GM18870 (cell line): ENCODE results near the gene DQX1.

Source experiments
- ATAC-seq: cut with Tn5 transposase; IDR thresholded peaks from one replicate; pipeline ENCODE4 v1.9.1; 2021; ENCODE audit warnings: moderate library complexity; ENCODE audit not compliant: unreplicated experiment

DQX1 gene

DNA sequence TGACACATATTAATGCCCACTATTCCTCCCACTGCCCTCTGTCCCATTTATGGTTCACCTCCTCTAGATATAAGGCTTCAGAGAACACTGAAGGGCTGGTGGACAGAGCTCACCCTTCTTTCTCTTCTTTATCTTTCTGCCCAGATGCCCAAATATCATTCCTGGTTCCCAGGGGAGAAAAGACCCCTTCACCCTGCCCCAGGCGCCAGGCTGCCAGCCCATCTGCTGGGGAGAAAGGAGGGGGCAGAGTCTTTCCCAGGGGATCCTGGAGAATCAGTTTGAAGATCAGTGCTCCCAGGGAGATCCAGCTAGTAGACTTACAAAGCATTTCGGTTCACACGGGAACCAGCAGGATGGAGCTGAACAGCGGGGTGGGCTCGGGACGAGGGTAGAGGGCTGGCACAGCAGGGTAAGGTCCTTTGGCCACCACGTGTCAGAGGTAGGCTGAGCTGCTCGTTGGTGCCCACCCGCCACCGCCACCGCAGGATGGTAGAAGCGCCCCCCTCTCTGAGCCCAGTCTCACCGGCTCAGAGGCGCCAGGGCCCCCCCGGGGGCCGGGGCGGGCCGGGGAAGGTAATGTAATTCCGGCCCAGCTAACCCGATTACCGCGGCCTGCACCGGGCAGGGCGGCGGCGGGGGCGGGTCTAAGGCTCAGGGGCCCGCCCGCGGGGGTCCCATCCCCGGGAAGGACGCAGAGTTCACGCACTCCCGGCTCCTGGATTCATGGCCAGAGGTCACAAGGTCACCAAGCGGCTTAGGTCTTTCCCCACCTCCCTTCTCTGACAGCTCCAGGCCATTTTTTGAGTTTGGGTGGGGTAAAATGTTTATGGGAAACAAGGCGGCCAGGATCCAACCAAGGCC is 13.1 kb downstream of the DQX1 start:
- no peak for ATAC-seq

DNA sequence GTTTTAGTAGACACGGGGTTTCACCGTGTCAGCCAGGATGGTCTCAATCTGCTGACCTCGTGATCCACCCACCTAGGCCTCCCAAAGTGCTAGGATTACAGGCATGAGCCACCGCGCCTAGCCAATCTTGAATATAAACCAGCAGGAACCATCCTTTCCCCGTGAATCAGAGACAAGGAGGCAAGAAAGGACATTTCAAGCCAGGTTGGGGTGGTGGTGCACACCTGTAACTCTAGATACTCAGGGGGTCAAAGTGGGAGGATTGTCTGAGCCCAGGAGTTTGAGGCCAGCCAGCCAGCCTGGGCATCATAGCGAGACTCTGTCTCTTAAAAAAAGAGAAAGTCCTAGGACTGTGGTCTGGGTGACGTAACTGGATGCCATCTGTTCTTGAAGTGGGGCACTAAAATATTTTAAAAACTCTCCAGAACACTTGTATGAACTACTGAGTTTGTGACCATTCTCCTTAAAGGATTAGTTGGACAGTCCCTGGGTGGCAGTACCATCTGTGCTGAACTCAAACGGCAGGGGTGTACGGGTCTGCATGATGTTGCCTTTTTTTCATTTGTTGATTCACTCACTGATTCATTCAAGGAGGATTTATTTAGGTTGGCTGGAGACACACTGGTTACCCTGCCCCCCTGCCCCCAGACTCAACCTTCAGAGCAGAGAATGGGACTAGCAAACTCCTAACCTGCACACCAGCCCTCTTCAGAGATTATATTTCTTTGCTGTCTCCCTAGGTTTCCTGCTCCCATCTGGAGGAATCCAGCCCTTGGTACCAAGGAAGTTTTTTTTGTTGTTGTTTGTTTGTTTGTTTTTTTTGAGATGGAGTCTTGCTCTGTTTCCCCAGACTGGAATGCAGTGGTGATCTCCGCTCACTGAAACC is 14.7 kb downstream of the DQX1 start:
- ATAC-seq, result no peak

DNA sequence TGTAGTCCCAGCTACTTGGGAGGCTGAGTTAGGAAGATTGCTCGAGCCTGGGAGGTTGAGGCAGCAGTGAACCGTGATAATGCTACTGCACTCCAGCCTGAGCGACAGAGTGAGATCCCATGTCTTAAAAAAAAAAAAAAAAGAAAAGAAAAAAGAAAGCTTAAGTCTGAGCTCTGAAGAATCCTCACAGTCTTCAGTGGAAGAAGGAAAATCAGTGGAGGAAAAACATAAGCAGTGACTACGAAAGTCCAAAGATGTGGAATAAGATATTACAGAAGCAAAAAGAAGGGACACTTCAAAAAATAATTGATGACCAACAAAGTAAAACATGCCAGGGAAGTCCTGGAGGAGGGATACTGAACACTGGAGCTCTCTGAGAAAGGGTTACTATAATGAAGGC is 15.8 kb downstream of the DQX1 start:
- no peak for ATAC-seq

DNA sequence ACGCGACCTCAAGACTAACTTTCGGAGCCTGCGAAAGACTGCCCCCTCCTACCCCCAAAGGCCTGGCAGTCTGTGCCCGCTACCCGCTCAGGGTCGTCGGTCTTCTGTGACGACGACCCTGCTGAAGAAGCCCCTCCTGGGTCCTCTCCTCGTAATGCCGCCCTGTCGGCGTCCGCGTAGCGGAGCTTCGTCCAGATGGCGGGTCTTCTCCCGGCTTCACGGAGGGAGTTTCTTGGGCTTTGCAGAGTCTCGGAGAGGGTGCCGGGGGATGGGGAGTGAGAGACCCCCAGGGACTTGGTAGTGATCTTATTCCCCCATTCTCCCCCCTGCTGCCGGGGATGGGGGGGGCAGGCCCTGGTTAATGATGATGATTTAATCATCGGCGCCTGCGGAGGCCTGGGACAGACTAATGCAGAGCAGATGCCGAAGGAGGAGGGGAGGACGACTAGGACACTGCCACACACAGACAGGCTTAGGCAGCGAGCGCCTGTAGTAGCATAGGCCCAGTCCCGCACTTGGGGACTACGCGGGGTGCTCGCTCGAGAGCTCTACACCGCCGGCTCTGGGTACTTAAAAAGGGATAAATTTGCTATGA is 18.0 kb downstream of the DQX1 start:
- no peak for ATAC-seq

DNA sequence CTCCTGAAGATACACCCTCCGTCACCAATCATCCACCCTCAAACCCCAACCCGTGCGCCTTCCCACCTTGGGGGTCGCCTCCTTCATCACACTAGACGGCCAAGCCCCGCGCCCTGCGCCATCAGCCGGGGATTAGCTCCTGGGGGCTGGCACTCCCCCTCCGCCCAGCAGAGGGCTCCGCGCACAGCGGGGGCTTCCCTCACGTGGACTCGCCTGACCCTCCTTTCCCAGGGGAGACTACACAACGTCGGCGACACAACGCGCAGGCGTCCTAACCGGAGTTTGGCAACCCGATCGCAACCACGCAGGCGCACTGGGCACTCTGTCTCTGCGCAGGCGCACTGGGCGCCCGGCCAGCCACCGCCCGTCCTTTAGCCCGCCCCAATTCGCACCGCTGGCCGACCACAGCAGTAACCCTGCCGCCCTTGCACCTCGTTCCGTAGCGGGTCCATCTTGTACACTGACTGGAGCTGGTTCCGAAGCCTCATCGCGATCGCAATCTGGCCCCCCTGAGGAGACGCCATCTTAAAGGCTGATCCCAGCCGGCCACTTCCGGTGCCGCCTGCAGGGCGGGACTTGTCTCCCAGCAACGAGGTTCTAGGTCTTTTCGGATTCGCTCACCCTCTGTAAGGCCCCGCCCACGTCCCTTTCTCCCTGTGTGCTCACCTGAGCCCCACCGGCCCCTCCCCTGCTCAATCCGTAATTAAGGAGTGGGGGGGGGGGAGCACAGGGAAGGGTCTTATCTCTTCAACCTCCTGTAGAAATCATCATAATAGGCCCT is 18.7 kb downstream of the DQX1 start, which contains the start of gene PCGF1:
TSS of gene PCGF1 (minus strand) at position 551 of the 781 bp plus-strand sequence. CDS start at position 524, 27 bp downstream.
- ATAC-seq, result peak; percentile 91

DNA sequence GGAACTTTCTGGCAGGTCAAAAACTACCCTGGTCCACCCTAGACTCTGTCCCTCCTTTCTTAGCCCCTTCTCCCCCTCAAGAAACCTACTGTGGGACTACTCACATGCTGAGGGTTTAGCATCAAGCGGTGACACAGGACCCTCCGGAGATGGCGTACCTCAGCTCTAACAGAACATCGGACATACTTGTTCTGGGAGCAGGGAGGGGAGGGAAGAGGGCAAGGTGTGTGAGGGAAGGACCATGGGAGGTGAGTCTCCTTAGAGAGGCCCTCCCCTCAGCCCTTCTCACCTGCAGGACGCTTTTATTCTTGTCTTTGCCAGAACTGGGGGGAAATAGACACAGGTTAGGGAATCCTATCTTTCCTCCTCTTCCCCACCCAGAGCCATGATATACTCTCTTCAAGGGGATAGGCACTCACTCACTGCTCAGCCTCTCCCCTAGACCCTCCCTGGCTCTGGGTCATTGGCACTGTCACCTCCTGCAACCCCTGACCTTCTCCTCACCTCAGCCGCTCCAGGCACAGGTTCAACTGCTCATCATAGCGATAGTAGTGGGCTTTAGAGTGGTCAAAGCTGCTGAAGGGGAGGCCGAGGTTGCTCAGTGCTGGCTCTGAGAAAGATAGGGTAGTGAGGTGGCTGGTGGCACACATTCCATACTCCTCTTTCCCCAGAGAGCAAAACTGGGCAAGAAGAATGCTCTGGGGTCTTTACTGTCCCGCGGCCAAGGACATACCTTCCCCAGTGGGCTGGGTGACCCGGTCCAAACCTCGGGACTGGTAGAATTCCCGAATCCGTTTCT is 20.4 kb downstream of the DQX1 start:
- no peak for ATAC-seq

DNA sequence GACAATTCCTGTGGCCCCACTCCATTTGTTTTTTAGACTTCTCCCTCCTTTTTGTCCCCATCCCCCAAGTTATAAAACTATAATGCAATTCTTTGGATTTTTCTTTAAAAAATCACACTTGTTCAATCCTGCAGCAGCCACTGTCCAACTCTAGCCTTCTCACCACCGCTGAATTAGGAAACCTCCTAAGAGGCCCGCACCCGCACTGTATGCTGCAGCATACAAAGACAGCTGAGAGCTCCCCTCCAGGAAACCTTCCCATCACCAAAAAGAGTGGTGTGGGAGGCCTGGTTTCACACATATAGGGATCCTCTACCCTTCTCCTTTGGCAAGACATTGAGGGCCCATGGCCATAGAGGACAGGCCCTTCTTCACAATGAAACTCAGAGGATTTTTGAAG is 21.4 kb downstream of the DQX1 start:
- no peak for ATAC-seq

DNA sequence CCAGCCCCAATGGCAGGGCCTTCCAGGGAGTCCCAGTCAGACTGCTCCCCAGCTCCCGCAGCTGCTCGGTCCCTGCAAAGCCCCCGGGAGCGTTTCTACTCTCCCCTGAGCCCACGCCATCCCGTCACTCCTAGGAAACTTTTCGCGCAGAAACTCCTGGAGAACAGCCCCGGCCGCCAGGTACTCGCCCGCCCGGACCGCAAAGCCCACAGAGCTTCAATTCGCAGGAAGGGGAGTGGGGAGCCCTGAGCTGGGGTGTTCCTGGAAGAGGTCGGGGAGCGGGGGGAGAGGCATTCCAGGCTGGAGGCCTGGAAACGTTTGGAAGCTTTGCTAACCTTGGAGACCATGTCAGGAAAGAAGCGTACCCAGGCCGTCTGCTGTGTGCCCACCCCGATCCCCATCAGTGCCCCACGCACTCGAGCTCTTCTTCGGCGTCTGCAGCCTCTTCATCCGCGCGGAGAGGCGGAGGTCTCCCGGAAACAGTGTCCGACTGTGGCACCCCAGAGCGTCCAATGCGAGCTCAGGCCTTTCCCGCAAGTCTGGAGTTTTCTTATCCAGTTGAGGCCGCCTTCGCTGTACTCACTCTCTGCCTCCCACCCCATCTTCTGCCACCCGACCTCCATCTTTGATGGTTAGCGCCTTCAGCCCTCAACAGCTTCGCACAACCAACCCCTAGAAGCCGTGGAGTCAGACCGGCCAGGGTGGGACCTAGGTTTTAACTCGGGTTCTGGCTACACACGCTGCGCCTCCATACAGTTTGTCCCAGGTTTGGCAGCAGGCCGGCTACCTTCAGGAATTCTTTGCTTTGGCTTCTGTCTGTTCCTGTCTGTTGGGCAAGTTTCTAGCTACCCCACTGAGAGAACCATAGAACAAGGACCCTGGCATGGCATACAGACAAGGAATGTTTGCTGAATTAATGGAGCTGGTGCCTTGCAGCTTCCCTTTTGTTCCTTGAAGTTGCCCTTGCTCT is 22.2 kb downstream of the DQX1 start:
- no peak for ATAC-seq

DNA sequence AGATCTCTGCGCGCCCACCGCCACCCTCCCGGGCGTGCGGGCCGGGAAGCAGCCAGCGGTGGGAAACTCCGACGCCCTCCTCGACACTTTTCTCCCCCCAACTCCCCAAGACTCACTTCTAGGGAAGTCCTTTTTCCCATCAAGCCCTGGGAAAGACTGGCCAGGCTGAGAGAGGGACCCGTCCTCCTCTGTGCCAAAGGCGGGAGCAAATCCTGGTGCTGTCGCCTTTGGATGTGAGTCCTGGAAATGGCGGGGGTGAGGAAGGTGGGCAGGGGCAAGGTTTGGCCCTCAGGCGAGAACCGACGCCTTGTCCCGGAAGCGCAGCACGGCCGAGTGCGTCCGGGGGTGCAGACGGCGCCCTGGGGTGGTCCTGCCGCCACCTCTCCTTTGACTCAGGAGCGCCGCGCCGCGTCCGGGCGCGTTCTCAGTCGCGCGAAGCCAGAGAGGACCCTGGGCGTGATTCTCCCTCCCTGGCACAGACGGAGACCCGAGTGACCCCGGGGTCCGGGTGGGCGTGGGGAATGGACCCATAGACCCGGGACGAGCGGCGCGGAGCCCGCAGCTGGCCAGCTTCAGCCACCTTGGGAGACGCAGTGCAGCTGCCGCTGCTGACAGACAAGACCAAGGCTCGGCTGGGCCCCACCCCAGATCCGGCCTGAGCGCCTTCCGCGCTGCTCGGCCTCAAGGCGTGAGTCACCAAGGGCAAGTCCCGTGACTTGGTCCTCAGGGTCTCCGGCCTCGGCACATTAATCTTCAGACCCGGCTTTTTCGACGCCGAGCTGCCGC is 23.1 kb downstream of the DQX1 start:
- no peak for ATAC-seq

DNA sequence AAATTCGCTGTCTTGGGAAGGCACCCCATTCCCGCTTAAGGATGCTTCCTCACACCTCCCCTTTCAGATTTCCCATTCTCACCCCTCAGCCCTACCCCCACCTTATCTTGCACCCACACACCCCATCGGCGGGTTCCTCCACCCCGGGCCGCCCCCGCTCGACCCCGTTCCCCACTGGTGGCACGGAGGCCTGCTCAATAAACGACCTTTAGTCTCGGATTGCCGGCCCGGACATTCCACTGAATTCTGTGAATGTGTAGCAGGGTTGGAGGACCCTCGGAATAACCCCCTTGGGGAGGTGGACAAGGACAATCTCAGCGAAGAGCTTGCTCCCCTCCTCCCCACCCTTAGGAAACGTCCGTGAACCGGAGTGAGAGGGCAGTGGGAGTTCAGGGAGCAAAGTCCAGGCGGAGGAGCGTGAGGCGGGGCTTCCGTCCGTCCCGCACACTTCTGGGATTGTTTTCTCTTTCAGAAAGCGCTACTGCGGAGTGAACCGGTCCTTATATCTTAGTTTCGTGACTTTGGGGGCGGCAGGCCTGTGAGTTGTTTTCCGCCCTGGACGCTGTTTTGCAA is 23.8 kb downstream of the DQX1 start:
- ATAC-seq, result no peak

DNA sequence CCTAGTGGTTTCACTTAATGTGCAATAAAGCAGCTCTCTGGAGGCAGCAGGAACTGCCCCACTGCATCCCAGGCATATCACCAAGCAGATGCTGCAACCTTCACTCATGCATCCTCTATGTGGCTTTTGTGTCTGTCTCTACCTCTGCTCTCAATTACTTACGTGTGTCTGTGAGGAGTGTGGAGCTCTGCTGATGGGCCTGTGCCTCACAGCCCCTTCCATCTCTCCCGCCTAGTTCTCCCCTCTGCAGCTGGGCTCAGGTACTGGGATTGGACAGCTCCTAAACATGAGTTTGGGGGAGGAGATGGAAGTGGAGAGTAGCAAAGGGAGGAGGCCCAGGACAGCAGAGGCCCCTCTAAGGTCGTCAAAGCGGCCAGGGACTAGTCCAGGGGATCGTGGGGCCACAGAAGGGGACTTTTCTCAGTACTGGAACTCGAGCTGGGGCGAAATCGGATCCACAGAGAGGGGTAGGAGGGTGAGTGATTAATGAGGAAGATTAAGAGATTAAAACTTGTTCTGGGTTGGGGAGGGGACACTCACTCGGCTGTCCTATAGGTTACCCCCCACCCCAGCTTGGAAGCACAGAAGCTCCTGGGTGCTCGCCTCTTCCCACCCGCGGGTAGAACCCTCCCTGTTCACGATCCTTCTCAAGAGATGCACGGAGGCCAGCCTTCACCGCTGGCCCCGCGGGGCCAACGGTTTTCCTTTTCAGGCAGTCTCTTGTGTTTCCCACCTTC is 24.5 kb downstream of the DQX1 start:
- no peak for ATAC-seq

DNA sequence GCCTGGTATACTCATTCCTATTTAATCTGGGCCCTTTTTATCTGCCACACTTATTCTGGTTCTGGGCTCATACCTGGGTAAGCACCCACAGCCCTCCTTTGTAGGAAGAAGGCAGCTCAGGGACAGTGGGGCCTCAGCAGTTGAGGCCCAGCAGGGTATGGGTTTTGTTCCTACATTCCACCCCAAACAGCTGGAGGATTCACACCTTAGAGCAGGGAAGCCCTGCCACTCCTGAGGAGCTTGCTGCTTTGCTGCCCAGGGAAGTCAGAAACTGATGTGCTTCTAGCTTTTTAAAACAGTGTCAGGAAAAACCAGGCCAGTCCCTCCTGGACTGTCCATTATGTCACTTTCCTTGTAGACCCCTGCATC is 25.5 kb downstream of the DQX1 start:
- ATAC-seq, result no peak

DNA sequence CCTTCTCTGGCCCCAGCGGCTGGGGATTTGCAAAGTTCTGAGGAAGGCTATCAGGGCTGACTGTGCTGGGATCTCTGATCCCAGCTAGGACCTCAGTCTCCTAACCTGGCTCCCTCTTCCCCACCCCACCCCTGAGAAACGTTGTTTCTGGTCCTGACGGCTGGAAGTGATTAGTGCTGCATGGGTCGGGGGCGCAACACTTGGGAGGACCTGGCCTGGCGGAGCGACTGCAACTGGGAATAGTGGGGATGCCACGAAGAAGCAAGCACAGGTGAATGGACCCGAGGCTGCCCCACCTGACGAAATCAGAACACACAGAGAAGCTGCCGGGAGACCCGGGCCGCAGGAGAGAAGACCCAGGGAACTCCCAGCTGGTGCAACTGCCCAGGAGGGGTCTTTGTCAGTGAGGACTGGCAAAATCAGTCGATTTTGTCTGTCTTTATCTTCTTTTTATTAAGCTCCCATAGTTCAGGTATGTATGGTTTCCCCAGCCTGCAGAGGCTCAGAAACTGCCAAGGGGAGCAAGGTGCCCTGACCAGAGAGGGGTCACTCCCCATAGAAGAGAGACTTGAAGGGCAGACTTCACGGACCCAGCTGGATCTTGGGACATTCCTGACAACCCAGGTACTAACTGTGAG is 26.0 kb downstream of the DQX1 start:
- no peak for ATAC-seq

DNA sequence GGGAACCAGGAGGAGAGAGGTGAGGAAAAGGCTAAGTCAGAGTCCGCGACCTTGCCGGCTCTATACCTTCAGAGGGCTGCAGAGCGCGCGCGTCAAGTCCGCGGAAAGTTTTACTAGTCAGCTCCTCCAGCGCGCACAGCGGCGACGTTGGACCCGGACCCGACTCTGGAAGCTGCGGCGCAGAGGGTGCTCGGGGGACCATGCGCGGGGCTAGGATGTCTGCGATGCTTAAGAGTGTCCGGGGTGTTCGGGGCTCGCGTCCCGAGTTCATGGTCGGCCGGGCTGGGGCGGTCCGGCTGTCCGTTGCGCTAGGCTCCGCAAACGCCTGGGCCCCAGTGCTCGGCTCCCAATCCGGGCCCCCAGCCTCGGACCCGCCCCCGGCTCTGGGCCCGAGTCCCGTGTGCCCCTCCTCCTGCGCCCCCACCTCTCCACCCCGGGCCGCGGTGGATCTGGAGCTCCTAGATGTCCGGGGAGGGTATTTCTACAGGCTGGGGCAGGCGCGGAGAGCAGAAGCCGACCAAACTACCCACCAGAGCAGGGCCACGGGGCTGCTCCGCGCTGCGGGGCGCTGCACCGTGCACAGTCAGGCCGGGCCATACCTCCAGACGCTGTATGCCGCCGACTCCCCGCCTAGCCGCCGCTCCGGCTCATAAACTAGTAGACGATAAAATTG is 26.6 kb downstream of the DQX1 start, which contains the start of gene LBX2:
TSS of gene LBX2 (minus strand) at position 337 of the 673 bp plus-strand sequence. CDS start at position 271, 66 bp downstream.
- ATAC-seq, result no peak

DNA sequence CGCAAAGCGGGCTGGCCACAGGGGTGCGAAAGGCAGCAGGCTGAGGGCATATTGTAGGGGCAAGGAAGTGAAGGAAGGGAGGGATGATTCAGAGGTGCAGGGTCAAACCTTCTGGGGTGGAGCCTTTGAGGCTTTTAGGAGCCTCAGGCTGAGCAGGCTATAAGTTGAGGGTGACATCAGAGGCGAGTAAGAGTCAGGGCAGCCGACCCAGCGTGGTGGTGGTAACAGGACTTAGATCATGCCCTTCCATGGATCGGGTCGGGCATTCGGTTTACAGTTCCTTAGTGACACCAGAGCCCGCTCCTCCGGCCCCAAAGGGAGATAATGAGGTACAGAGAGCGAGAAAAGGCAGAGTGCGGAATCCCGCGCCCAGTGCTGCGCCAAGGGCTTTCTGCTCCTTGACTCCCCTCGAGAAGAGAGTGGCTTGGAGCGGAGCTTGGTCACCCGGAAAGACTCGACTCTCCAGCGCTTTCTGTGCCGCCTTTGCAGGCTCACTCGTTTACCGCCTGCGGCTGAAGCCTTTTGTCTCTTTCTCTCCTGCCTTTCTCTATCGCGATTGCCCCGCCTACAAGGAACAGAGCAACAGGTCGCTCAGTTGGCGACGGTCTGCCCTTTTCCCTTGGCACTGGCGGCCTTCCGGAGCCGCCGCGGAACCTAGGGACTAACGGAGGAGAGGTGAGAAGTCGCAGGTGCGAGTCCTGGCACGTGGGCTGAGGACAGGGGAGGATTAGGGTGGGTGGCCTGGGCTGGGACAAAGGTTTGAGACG is 27.3 kb downstream of the DQX1 start:
- ATAC-seq, result no peak
